Erythroblast (primary cell): ENCODE data around the gene MBD3.

Experiments used
- GATA1 ChIP-seq: IDR thresholded peaks from 2 replicates; pipeline ENCODE4 v1.6.1; 2011; ENCODE audit warnings: low read depth, mild to moderate bottlenecking, control low read depth, low read length, moderate library complexity
- POLR2A ChIP-seq: IDR thresholded peaks from 2 replicates; pipeline ENCODE4 v1.6.1; 2011; ENCODE audit warnings: mild to moderate bottlenecking, low read length

DNA sequence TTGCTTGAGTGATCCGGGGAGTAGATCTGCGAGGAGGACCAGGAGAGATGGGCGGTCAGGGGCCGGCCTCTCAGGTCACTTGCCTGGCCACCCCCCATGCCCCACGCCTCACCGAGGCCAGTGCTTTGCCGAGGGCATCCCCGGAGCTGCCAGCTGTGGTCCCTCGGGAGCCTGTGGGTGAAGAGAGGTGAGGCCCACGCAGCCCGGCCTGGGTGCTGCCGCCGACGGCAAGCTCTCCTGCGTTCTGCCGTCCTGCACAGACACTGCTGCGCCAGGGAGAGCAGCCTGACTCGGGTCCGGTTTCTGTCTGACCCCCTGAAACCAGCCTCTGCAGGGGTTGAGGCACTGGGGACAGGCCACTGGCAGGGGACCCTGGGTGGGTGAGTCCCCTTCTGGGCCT lies 28.4 kb upstream of the MBD3 start:
- no peak for TF ChIP-seq POLR2A
- no peak for TF ChIP-seq GATA1
